K562 (cell line): ENCODE data around the gene CORT. TPM values are rescaled to one million over a fixed set of nuclear protein-coding genes. Genes with fewer than 3 reads are reported as not detected.

Experiments used
- DMBX1 ChIP-seq: fragments of 250-450 bp; sonication (Bioruptor Pico); IDR thresholded peaks from 2 replicates; pipeline ENCODE4 v1.8.0; 2022; ENCODE audit warnings: inconsistent platforms, mild to moderate bottlenecking, moderate library complexity, borderline replicate concordance
- EP400 ChIP-seq: fragments of 450-650 bp; IDR thresholded peaks from 2 replicates; pipeline ENCODE4 v1.6.1; 2017; ENCODE audit warnings: antibody characterized with exemption, mild to moderate bottlenecking, moderate library complexity
- ESRRA ChIP-seq: fragments of 450-650 bp; IDR thresholded peaks from 2 replicates; pipeline ENCODE4 v1.6.1; 2014; ENCODE audit warnings: low read depth, mild to moderate bottlenecking, moderate library complexity, borderline replicate concordance
- FOXK1 ChIP-seq: sonication (generic); formaldehyde crosslinking; IDR thresholded peaks from 2 replicates; pipeline ENCODE4 v1.8.0; 2022; ENCODE audit warnings: missing genetic modification reagents, mild to moderate bottlenecking, borderline replicate concordance
- MBD2 ChIP-seq: sonication (generic); IDR thresholded peaks from 2 replicates; pipeline ENCODE4 v1.6.1; 2016; ENCODE audit warnings: low read depth, borderline replicate concordance
- NCOA1 ChIP-seq: fragments of 450-650 bp; IDR thresholded peaks from 2 replicates; pipeline ENCODE4 v1.6.1; 2016; ENCODE audit warnings: low read depth
- NFATC3 ChIP-seq: fragments of 450-650 bp; IDR thresholded peaks from 2 replicates; pipeline ENCODE4 v1.6.1; 2017; ENCODE audit warnings: mild to moderate bottlenecking
- TBP ChIP-seq: optimal IDR thresholded peaks from 2 replicates; pipeline ENCODE3; 2011; ENCODE audit warnings: low read depth, low read length, improper control_type of control experiment
- ZBTB5 ChIP-seq: fragments of 450-650 bp; IDR thresholded peaks from 2 replicates; pipeline ENCODE4 v1.6.1; 2017; ENCODE audit warnings: antibody characterized with exemption
- ZNF589 ChIP-seq: fragments of 200-800 bp; sonication (Bioruptor generic); IDR thresholded peaks from 2 replicates; pipeline ENCODE4 v1.6.1; 2016; ENCODE audit warnings: low read depth, missing genetic modification characterization, missing compliant biosample characterization
- polyA plus RNA-seq, 8 experiments: library from polyadenylated mRNA; depleted of rRNA in 4 of 8; stranded (reverse) in 5 of 8; unstranded in 3 of 8; fragments of >200 nt; fragmentation: Nextera tagmentation in 2 of 8; fragmentation: Illumina TruSeq in 1 of 8; extraction: Ambion mirVana in 2 of 8; extraction: Trizol in 1 of 8; gene quantifications; 2 replicates each; pipeline versions ENCODE4 v1.2.1 to v1.2.3, GENCODE V29; 2011 to 2014; ENCODE audit warnings: inconsistent platforms in 1 of 8, missing spikeins in 1 of 8
- total RNA-seq, 7 experiments: library from RNA; depleted of rRNA in 6 of 7; stranded (reverse); fragments of >200 nt in 6 of 7; fragmentation: Illumina TruSeq in 2 of 7; extraction: Trizol in 2 of 7; gene quantifications; 2 replicates each; pipeline versions ENCODE4 v1.2.1 to v1.2.3, GENCODE V29; 2011 to 2021; ENCODE audit warnings: low replicate concordance in 1 of 7
- TF ChIP-seq, protein P1 (sequence below): fragments of 450-650 bp; conservative IDR thresholded peaks from 2 replicates; pipeline ENCODE4 v1.6.1; 2016; ENCODE audit warnings: missing genetic modification characterization, low read depth, mild to moderate bottlenecking, missing compliant biosample characterization, moderate library complexity
- TF ChIP-seq, protein P2 (sequence below): fragments of 250-450 bp; sonication (Bioruptor Pico); IDR thresholded peaks from 2 replicates; pipeline ENCODE4 v1.5.0; 2021; ENCODE audit warnings: mild to moderate bottlenecking, moderate library complexity
- TF ChIP-seq, protein P3 (sequence below): sonication (generic); formaldehyde crosslinking; IDR thresholded peaks from 2 replicates; pipeline ENCODE4 v1.8.0; 2023; ENCODE audit warnings: mild to moderate bottlenecking, missing genetic modification reagents
- TF ChIP-seq, protein P4 (sequence below), 2 experiments: IDR thresholded peaks; 2 replicates each; pipeline ENCODE4 v1.6.1; 2011; ENCODE audit warnings: borderline replicate concordance in 1 of 2, control low read depth in 1 of 2, low read depth in 1 of 2, low read length in 1 of 2, mild to moderate bottlenecking in 1 of 2, mixed read lengths in 1 of 2, moderate library complexity in 1 of 2; ENCODE audit not compliant: insufficient read depth in 1 of 2, insufficient read length in 1 of 2, poor library complexity in 1 of 2, severe bottlenecking in 1 of 2; ENCODE audit errors: extremely low read depth in 1 of 2
- TF ChIP-seq, protein P5 (sequence below): fragments of 450-650 bp; formaldehyde crosslinking; IDR thresholded peaks from 2 replicates; pipeline ENCODE4 v1.4.0; 2022; ENCODE audit warnings: mild to moderate bottlenecking, moderate library complexity

The CORT gene
- total and polyA plus RNA-seq, 9 of the 15 experiments (the other 6 are each of a cell fraction or from before 2014, with no cell fraction given) = 0.08 to 0.54 (median 0.13) TPM; not detected in 5

GRCh38 chr1:10472220-10473144, 22.7 kb downstream of the CORT start, which contains the start of gene DFFA (continued):
- TF ChIP-seq DMBX1 (CRISPR knock-in tag) = peak; percentile 77; the same call in 1 of the 2 replicates
- TF ChIP-seq TBP = peak; percentile 88
- TF ChIP-seq, protein P1, sequence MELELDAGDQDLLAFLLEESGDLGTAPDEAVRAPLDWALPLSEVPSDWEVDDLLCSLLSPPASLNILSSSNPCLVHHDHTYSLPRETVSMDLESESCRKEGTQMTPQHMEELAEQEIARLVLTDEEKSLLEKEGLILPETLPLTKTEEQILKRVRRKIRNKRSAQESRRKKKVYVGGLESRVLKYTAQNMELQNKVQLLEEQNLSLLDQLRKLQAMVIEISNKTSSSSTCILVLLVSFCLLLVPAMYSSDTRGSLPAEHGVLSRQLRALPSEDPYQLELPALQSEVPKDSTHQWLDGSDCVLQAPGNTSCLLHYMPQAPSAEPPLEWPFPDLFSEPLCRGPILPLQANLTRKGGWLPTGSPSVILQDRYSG (tag) = peak; percentile 79; the same call in 1 of the 2 replicates
- TF ChIP-seq MBD2 = peak; percentile 98
- TF ChIP-seq NFATC3 = 0 out of 2 replicates have a peak, but pooled peaks have one; percentile 39
- no peak for TF ChIP-seq ZBTB5
- no peak; the same call in 1 of the 2 replicates for TF ChIP-seq FOXK1
- peak; percentile 95 for TF ChIP-seq EP400
- TF ChIP-seq, protein P2, sequence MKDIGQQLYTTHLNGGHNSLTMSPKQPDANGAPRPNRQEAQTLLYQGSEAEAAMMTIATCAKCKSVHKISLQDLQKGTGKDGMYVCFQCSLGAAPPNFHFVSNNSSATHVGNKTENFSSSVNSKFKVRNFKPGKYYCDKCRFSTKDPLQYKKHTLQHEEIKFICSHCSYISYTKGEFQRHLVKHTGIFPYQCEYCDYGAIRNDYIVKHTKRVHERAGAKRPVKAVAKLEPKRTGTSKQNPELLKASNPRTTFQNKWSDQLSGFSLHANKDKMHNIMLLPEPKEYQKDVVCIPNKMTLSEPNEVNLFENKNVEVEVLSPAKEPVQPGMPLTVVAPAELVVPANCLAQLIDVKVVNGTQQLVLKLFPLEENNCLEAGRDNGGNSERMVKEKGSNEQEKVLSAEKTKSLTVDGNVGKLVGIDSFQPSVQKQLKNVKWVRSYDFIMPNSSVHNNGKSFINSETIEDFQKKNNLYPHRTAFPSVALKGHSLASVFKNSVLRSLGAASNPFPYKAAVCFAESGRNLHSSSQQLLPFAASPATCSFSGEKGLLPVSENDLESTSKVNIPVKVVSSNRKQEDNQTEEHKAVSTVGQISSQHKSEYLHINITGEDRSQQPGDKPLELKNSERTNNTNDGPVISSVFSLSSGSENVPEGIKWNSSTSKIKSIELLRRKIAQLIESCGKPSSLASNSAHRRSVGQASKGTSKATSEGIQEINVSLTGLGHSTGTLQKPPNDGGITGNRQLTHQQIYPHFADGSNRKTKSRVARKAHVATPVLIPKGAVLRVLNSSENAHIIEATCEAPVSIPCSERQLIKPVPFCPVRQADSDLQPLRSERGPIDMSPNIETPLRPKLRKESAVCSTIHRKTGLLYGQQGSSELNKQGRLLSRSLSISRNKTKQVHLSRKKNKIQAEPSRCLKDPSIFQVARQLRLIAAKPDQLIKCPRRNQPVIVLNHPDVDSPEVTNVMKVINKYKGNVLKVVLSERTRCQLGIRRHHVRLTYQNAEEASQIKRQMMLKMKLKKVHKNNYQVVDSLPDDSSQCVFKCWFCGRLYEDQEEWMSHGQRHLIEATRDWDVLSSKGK (CRISPR knock-in tag) = 0 out of 2 replicates have a peak, but pooled peaks have one; percentile 54
- peak; percentile 70 for TF ChIP-seq ESRRA
- TF ChIP-seq NCOA1 = no peak; the same call in 1 of the 2 replicates
- TF ChIP-seq, protein P3, sequence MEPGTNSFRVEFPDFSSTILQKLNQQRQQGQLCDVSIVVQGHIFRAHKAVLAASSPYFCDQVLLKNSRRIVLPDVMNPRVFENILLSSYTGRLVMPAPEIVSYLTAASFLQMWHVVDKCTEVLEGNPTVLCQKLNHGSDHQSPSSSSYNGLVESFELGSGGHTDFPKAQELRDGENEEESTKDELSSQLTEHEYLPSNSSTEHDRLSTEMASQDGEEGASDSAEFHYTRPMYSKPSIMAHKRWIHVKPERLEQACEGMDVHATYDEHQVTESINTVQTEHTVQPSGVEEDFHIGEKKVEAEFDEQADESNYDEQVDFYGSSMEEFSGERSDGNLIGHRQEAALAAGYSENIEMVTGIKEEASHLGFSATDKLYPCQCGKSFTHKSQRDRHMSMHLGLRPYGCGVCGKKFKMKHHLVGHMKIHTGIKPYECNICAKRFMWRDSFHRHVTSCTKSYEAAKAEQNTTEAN (CRISPR knock-in tag) = peak; percentile 86
- no peak; the same call in 1 of the 2 replicates for TF ChIP-seq ZNF589 (CRISPR knock-in tag)
- TF ChIP-seq, protein P4, sequence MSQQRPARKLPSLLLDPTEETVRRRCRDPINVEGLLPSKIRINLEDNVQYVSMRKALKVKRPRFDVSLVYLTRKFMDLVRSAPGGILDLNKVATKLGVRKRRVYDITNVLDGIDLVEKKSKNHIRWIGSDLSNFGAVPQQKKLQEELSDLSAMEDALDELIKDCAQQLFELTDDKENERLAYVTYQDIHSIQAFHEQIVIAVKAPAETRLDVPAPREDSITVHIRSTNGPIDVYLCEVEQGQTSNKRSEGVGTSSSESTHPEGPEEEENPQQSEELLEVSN (IDR thresholded peaks at IDR 0.05; ENCODE audit: borderline replicate concordance in 1 of 2, extremely low read depth in 1 of 2, insufficient read depth in 1 of 2, insufficient read length in 1 of 2, low read depth in 1 of 2, low read length in 1 of 2, poor library complexity in 1 of 2, severe bottlenecking in 1 of 2) = peak; percentile 89 to 96
- TF ChIP-seq, protein P5, sequence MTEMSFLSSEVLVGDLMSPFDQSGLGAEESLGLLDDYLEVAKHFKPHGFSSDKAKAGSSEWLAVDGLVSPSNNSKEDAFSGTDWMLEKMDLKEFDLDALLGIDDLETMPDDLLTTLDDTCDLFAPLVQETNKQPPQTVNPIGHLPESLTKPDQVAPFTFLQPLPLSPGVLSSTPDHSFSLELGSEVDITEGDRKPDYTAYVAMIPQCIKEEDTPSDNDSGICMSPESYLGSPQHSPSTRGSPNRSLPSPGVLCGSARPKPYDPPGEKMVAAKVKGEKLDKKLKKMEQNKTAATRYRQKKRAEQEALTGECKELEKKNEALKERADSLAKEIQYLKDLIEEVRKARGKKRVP (CRISPR knock-in tag) = 0 out of 2 replicates have a peak, but pooled peaks have one; percentile 29
